Measurements from ENCODE around the gene IFRD1.
A peak's percentile ranks its signal among the peaks of the same experiment; 100 is the strongest.

DNA sequence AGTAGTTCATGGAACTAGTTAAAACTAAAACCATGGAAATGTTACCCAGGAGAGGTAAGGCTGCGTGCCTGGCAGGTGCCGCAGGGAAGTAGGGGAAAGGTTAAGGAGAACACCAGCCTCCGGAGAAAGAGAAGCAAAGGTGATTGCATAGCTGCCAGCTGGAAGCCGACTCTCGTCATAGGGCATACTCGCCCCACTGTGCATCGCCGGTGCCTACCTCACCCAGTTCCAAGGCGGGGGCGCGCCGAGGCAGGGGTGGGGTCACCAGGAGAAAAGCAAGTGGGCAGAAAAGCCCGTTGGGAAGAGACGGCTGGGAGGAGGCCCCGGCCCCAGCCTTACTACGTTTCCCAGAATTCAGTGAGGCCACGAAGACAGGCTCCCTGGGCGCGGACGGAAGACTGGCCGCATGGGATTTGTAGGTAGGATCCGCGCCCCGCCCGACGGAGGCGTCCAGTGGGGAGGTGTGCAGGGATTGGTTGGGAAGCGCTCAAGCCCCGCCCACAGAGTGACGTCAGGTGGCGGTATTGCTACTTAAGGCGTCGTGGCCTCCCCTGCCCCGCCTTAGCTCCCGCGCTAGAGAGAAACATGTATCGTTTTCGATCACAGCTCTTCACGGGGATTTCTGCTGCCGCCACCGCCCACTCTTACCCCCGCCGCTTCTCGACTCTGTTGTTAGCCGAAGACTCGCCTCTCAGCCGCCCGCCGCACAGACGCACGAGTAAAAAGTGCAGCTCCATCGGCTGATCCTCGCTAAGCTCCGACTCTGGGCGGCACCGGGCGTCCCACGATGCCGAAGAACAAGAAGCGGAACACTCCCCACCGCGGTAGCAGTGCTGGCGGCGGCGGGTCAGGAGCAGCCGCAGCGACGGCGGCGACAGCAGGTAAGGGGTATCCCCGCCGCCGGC lies at the start of gene IFRD1:
- peak; percentile 99 for TF ChIP-seq POLR2A (IDR thresholded peaks at IDR 0.05; ENCODE audit: low read length)
- TF ChIP-seq GATA1 (IDR thresholded peaks at IDR 0.05; ENCODE audit: low read depth, low read length): no peak
